DOHH2 (cell line): ENCODE measurements around the gene NEK1.

Experiments used
- CTCF ChIP-seq: fragments of 200-600 bp; sonication (generic); IDR thresholded peaks from one replicate; pipeline ENCODE4 v1.5.1; 2014; ENCODE audit warnings: antibody characterized with exemption, mild to moderate bottlenecking, low read depth, low read length; ENCODE audit not compliant: poor library complexity, severe bottlenecking
- EZH2phosphoT487 ChIP-seq: fragments of 200-600 bp; sonication (generic); IDR thresholded peaks from 2 replicates; pipeline ENCODE4 v1.6.1; 2017; ENCODE audit warnings: borderline replicate concordance, mild to moderate bottlenecking, antibody characterized with exemption, low read length, moderate library complexity, mixed read lengths

- TF ChIP-seq EZH2phosphoT487, result no peak
- no peak for TF ChIP-seq CTCF
Observed at GRCh38 chr4:169571435-169571834, 40.9 kb downstream of the NEK1 start.
